Prostate gland (tissue), 2 donors: Measurements from ENCODE around the gene DGKI.

ENCODE experiments used
- CTCF ChIP-seq, 4 experiments: fragments of 200-600 bp in 2 of 4; fragments of 450-650 bp in 2 of 4; sonication (generic) in 2 of 4; IDR thresholded peaks; 1 replicate in 3 of 4; 2 replicates in 1 of 4; pipeline ENCODE4 v1.5.1; 2016 to 2019; ENCODE audit warnings: antibody characterized with exemption in 4 of 4, mild to moderate bottlenecking in 2 of 4, moderate library complexity in 2 of 4
- POLR2AphosphoS5 ChIP-seq: sonication (generic); formaldehyde crosslinking; IDR thresholded peaks from one replicate; pipeline ENCODE4 v1.6.1; 2017; ENCODE audit warnings: antibody characterized with exemption

GRCh38 chr7:137351941-137352340 is 494.8 kb downstream of the DGKI start:
- TF ChIP-seq CTCF (IDR thresholded peaks at IDR 0.05) (no peak), POLR2AphosphoS5 (no peak)
